CD4-positive, alpha-beta T cell (primary cell): ENCODE measurements around the gene NOSTRIN. TPM values are rescaled to one million over a fixed set of nuclear protein-coding genes. Genes with fewer than 3 reads are reported as not detected.
"Not testable (repeated sequence)": the region's sequence is repeated elsewhere in the genome, so short reads cannot be mapped to it uniquely, and the experiment has no call there.

Source experiments
- ATAC-seq: fragments of 200-7000 bp; cut with Tn5 transposase; one replicate; pipeline ENCODE4 v1.10.0; 2022; ENCODE audit warnings: mild to moderate bottlenecking; ENCODE audit not compliant: poor library complexity
- CTCF ChIA-PET: fragments of 350-600 bp; sonication (Branson Sonifier 250); formaldehyde crosslinking; loops from one replicate; lab custom pipeline; 2021; ENCODE audit warnings: antibody characterized with exemption, inconsistent platforms; lab: Charles Lee
- POLR2A ChIA-PET: fragments of 350-600 bp; sonication (Branson Sonifier 250); formaldehyde crosslinking; loops from one replicate; lab custom pipeline; 2021; ENCODE audit warnings: antibody characterized with exemption, inconsistent platforms; lab: Charles Lee
- DNase-seq, 14 experiments: peaks; one replicate each; pipeline ENCODE4 v3.0.0-alpha.2; 2013 to 2020; ENCODE audit warnings: mixed read lengths in 2 of 14
- H3K27ac ChIP-seq, 2 donors: one replicate each; pipeline versions ENCODE4 v1.5.1 to v1.7.0; 2013; ENCODE audit warnings: low read length in 2 of 2, low read depth in 1 of 2, mild to moderate bottlenecking in 1 of 2
- H3K27me3 ChIP-seq, 2 experiments: 1 replicate in 1 of 2; 2 replicates in 1 of 2; pipeline versions ENCODE4 v1.6.1 to v1.7.0; 2013; ENCODE audit warnings: low read length in 2 of 2, control low read depth in 1 of 2, mild to moderate bottlenecking in 1 of 2, moderate library complexity in 1 of 2; ENCODE audit not compliant: insufficient read depth in 2 of 2, control insufficient read depth in 1 of 2
- H3K36me3 ChIP-seq: one replicate; pipeline ENCODE4 v1.6.1; 2013; ENCODE audit warnings: low read length, control low read depth; ENCODE audit not compliant: insufficient read depth
- H3K4me1 ChIP-seq: one replicate; pipeline ENCODE4 v1.6.1; 2013; ENCODE audit warnings: low read length, control low read depth; ENCODE audit not compliant: insufficient read depth
- H3K4me3 ChIP-seq: one replicate; pipeline ENCODE4 v1.5.1; 2013; ENCODE audit warnings: mild to moderate bottlenecking, low read length, moderate library complexity
- H3K9me3 ChIP-seq, 2 experiments: 1 replicate in 1 of 2; 2 replicates in 1 of 2; pipeline versions ENCODE4 v1.6.1 to v1.7.0; 2013; ENCODE audit warnings: low read length in 2 of 2, mild to moderate bottlenecking in 2 of 2, control low read depth in 1 of 2, moderate library complexity in 1 of 2; ENCODE audit not compliant: control insufficient read depth in 1 of 2, insufficient read depth in 1 of 2
- H3K27ac Mint-ChIP-seq: one replicate; pipeline ENCODE4 v1.8.0; 2020; ENCODE audit warnings: mixed read lengths
- H3K27me3 Mint-ChIP-seq: one replicate; pipeline ENCODE4 v1.8.0; 2021; ENCODE audit warnings: mixed read lengths
- H3K36me3 Mint-ChIP-seq: one replicate; pipeline ENCODE4 v1.8.0; 2021; ENCODE audit warnings: low read depth, mixed read lengths
- H3K4me1 Mint-ChIP-seq: one replicate; pipeline ENCODE4 v1.8.0; 2021; ENCODE audit warnings: low read depth, mixed read lengths
- H3K4me3 Mint-ChIP-seq: one replicate; pipeline ENCODE4 v1.8.0; 2020; ENCODE audit warnings: mild to moderate bottlenecking, mixed read lengths
- H3K9me3 Mint-ChIP-seq: one replicate; pipeline ENCODE4 v1.8.0; 2020; ENCODE audit warnings: mixed read lengths
- CTCF ChIP-seq: fragments of 200-600 bp; IDR thresholded peaks from one replicate; pipeline ENCODE4 v1.8.0; 2022; ENCODE audit warnings: antibody characterized with exemption, mild to moderate bottlenecking
- intact Hi-C, 2 experiments: fragments of 100-400 bp; cut with DNase I in 1 of 2; cut with micrococcal nuclease in 1 of 2; formaldehyde crosslinking; loops; one replicate each; pipeline versions ENCODE4 v1.15.1 to v1.9.0; 2023 to 2025; cut with DNase I, micrococcal nuclease
- total RNA-seq, 174 experiments: library from RNA in 2 of 174; stranded (reverse) in 2 of 174; gene quantifications; one replicate each; pipeline ENCODE4 v1.2.3 and lab custom pipeline; 2021 to 2026

The NOSTRIN gene
- total RNA-seq, 2 experiments from 2014 or later, result 0.92 to 1.0 TPM

GRCh38 chr2:168767258-168767657 lies 35.2 kb upstream of the NOSTRIN start:
- TF ChIP-seq CTCF, result no peak
- Mint-ChIP-seq H3K27me3 (no peaks in the 10 kb centered on the region), H3K27ac (no peak overlapping the region), H3K36me3 (peaks cover 74% of the 10 kb centered on the region), H3K4me3 (no peak overlapping the region), H3K9me3 (no peaks in the 10 kb centered on the region), H3K4me1 (no peaks in the 10 kb centered on the region)
- no peaks in the 10 kb centered on the region for H3K36me3 ChIP-seq
- H3K4me3 ChIP-seq, result no peak overlapping the region
- no peaks in the 10 kb centered on the region for H3K4me1 ChIP-seq
- ATAC-seq (no peak), DNase-seq (no peak)
- ChIA-PET POLR2A (no interaction called here), CTCF (no interaction called here)
- intact Hi-C loops, result loop anchor here in 1 of 2 experiments (10.0 kb wide), 1 partner anchor 148 kb away; no protein-coding TSS in a partner anchor
- H3K27me3 ChIP-seq, result no peaks in the 10 kb centered on the region
- H3K27ac ChIP-seq, result no peak overlapping the region
- no peaks in the 10 kb centered on the region for H3K9me3 ChIP-seq

- H3K27me3 ChIP-seq, H3K27ac ChIP-seq, H3K9me3 ChIP-seq, H3K4me1 ChIP-seq, H3K27ac Mint-ChIP-seq, H3K36me3 ChIP-seq, ATAC-seq, CTCF ChIA-PET, H3K4me3 Mint-ChIP-seq, DNase-seq, POLR2A ChIA-PET, H3K9me3 Mint-ChIP-seq, H3K4me3 ChIP-seq, H3K27me3 Mint-ChIP-seq, H3K4me1 Mint-ChIP-seq: not testable (repeated sequence)
- intact Hi-C loops, result loop anchor here in 1 of 2 experiments (10.0 kb wide), 1 partner anchor 146 kb away; no protein-coding TSS in a partner anchor
- H3K36me3 Mint-ChIP-seq, result peaks cover 84% of the 10 kb centered on the region
Measured at GRCh38 chr2:168768357-168768756, 34.1 kb upstream of the NOSTRIN start.

GRCh38 chr2:168770796-168771195 lies 31.6 kb upstream of the NOSTRIN start:
- Mint-ChIP-seq H3K27ac (no peak overlapping the region), H3K9me3 (no peaks in the 10 kb centered on the region), H3K36me3 (peaks cover 91% of the 10 kb centered on the region), H3K4me3 (no peak overlapping the region), H3K27me3 (no peaks in the 10 kb centered on the region), H3K4me1 (no peaks in the 10 kb centered on the region)
- H3K27ac ChIP-seq, result no peak overlapping the region
- no peaks in the 10 kb centered on the region for H3K36me3 ChIP-seq
- DNase-seq (no peak), ATAC-seq (no peak)
- H3K9me3 ChIP-seq, result no peaks in the 10 kb centered on the region
- no peak for TF ChIP-seq CTCF
- H3K4me1 ChIP-seq, result no peaks in the 10 kb centered on the region
- intact Hi-C loops, result no loop called here
- CTCF ChIA-PET, result interaction anchor here (1.2 kb wide), 1 partner anchor 89 kb away, joined by 3 read pairs; no protein-coding TSS in a partner anchor
- H3K4me3 ChIP-seq, result no peak overlapping the region
- POLR2A ChIA-PET, result interaction anchor here (0.7 kb wide), 1 partner anchor 697 kb away, joined by 3 read pairs; no protein-coding TSS in a partner anchor
- H3K27me3 ChIP-seq, result no peaks in the 10 kb centered on the region

GRCh38 chr2:168772704-168773103 lies 29.7 kb upstream of the NOSTRIN start:
- Mint-ChIP-seq H3K4me1 (no peaks in the 10 kb centered on the region), H3K27ac (no peak overlapping the region), H3K4me3 (no peak overlapping the region), H3K36me3 (peaks cover 75% of the 10 kb centered on the region), H3K27me3 (no peaks in the 10 kb centered on the region), H3K9me3 (no peaks in the 10 kb centered on the region)
- H3K4me1 ChIP-seq, result no peaks in the 10 kb centered on the region
- no peaks in the 10 kb centered on the region for H3K27me3 ChIP-seq
- no peaks in the 10 kb centered on the region for H3K36me3 ChIP-seq
- DNase-seq (no peak), ATAC-seq (no peak)
- POLR2A ChIA-PET, result no interaction called here
- H3K9me3 ChIP-seq, result no peaks in the 10 kb centered on the region
- CTCF ChIA-PET, result no interaction called here
- intact Hi-C loops, result no loop called here
- H3K27ac ChIP-seq, result no peak overlapping the region
- no peak for TF ChIP-seq CTCF
- no peak overlapping the region for H3K4me3 ChIP-seq
